Measurements from ENCODE around the gene COL27A1.
"Not testable (repeated sequence)": the region's sequence is repeated elsewhere in the genome, so short reads cannot be mapped to it uniquely, and the experiment has no call there.

Gene COL27A1

DNA sequence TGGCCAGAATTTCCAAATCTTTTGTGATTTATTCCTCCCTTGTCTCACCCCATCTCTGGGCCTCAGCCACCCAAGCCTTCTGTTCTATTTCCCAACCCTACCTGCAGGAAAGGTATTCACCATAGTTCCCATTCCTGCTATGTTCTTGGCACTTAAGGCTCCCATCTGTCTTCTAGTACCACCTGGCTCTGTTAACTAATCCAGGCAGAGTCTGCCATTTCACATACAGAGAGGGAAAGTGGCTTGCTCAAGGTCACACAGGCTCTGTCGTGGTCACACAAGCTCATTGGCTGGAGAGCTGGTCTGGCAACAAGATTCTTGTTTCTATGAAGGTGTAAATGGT is 35.2 kb downstream of the COL27A1 start:
- DNase-seq (ENCODE audit: extremely low read depth, low read depth) = no peak
- TF ChIP-seq, protein P1, sequence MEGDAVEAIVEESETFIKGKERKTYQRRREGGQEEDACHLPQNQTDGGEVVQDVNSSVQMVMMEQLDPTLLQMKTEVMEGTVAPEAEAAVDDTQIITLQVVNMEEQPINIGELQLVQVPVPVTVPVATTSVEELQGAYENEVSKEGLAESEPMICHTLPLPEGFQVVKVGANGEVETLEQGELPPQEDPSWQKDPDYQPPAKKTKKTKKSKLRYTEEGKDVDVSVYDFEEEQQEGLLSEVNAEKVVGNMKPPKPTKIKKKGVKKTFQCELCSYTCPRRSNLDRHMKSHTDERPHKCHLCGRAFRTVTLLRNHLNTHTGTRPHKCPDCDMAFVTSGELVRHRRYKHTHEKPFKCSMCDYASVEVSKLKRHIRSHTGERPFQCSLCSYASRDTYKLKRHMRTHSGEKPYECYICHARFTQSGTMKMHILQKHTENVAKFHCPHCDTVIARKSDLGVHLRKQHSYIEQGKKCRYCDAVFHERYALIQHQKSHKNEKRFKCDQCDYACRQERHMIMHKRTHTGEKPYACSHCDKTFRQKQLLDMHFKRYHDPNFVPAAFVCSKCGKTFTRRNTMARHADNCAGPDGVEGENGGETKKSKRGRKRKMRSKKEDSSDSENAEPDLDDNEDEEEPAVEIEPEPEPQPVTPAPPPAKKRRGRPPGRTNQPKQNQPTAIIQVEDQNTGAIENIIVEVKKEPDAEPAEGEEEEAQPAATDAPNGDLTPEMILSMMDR (IDR thresholded peaks at IDR 0.05; ENCODE audit: low read depth, low read length) = no peak

DNA sequence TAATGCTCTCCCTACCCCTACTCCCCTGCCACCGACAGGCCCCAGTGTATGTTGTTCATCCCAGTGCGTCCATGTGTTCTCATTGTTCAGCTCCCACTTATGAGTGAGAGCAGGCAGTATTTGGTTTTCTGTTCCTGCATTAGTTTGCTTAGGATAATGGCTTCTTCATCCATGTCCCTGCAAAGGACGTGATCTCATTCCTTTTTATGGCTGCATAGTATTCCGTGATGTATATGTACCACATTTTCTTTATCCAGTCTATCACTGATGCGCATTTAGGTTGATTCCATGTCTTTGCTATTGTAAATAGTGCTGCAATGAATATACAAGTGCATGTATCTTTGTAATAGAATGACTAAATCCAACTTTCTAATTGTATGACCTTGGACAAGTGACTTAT is 36.1 kb downstream of the COL27A1 start:
- not testable (repeated sequence) for DNase-seq (ENCODE audit: extremely low read depth, low read depth)

DNA sequence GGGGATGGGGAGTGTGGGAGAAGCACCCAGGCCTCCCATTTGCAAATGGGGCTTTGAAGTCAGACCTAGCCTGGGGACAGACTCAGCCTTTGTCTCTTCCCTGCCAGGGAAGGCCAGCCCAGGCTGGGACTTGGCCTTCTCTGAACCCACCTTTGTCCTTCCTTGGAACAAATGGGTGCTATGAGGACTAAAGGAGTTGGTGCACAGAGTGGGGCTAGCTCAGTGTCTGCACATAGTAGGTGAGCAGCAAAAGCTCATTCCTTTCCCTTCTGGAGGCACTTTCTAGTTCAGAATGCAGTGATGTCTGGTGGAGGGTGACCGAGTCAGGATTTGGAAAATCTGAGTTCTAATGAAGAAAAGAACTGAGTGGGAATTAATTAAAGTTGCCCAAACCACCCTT is 37.2 kb downstream of the COL27A1 start:
- TF ChIP-seq, protein P1 (IDR thresholded peaks at IDR 0.05; ENCODE audit: low read depth, low read length) = no peak
- DNase-seq (ENCODE audit: extremely low read depth, low read depth) = no peak

DNA sequence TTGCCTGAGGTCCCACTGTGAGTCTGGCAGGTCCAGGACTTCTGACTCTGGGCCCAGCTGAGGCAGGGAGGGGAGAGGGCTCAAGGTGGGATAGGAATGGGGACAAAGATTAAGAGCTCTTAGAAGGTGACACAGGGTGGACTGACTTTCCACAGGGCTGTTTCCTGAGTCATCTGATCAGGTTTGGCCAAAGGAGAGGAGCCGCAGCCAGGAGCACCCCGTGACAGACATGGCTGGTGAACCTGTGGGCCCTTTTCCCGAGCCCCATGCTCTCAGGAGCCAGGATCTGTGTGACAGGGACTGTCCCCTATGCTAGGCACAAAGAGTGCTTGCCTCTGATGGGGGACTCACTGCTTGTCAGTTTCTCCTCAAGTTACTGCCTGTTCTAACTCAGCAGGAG is 37.8 kb downstream of the COL27A1 start:
- no peak for DNase-seq (ENCODE audit: extremely low read depth, low read depth)
- TF ChIP-seq, protein P1 (IDR thresholded peaks at IDR 0.05; ENCODE audit: low read depth, low read length) = no peak

DNA sequence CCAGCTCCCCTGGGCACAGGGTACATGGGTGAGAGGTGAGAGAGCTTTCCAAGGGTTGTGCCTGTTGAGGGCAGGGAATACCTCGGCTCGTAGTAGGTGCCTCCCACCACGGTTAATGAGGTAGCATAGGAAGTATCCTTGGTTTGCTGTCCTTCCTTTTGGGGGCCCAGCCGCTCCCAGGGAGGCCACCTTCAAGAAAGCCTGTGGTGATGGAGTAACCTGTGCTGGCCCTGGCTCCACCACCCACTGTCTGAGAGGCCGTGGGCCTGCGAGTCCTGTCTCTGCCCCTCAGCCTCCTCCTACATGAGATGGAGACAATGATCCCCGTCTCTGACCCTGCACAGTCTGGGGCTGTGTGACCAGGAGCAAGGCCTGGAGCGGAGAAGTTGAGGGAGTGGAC is 40.8 kb downstream of the COL27A1 start:
- TF ChIP-seq, protein P1 (IDR thresholded peaks at IDR 0.05; ENCODE audit: low read depth, low read length) = no peak
- no peak for DNase-seq (ENCODE audit: extremely low read depth, low read depth)

DNA sequence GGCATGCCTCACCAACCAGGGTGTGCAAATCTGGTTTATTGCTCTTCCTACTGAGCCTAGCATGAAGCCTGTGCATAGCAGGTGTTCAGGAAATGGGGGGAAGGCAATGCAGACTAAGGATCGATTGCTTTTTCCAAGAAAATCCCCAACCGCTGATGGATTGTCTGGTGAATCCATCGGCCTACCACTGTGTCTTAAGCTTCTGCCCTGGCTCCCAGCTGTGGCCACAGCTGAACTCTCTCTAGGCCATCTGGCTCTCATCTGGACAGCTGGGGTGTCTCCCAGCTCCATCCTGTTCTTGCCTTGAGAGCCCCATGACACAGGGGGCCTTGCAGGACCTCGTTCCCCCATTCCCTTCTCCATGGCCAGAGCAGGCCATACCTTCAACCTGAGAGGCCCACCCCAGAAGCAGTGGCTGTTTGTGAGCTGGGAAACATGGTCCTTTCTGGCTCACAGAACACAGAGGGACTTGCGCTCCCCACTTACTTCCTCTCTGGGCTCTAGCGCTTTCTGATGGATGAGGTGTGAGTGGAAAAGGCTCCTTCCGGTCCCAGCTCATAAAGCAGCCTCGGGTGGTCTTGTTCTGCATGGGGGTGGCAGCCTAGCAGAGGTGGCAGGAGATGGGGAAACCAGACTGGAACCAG is 41.8 kb downstream of the COL27A1 start:
- TF ChIP-seq, protein P1 (IDR thresholded peaks at IDR 0.05; ENCODE audit: low read depth, low read length) = no peak
- no peak for DNase-seq (ENCODE audit: extremely low read depth, low read depth)

DNA sequence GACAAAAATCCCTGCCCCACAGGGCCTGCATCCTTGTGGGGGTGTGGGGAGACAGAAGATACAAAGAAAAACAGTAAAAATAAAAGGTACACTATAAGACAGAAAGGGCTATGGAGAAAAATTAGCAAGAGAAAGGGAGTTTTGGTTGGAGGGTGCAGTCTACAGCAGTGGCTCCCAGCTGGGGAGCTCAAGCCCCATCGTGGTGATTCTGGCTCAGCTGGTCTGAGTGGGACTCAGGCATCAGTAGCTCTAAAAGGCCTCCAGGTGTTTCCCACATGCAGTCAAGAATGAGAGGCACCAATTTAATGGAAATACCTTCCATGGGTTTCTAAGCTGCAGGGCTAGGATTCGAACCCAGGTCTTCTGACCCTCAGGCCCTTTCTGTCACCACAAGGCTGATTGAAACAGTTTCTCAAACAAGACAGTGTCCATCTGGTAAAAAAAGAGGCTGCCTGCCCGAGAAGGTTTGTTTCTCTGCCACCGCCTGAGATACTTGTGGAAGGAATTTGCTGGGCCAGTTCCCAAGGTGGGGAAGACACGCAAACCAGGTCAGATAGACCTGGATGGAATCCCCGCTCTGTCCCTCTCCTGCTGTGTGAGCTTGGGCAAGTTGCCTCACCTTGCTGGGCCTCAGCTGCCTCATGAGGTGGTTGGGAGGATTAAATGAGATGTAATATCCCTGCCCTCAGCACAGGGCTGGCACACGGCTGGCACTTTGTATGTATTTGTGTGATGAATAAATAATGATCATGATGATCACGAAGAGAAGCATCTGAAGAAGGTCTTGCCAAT is 43.1 kb downstream of the COL27A1 start:
- TF ChIP-seq, protein P1 (IDR thresholded peaks at IDR 0.05; ENCODE audit: low read depth, low read length) = no peak
- no peak for DNase-seq (ENCODE audit: extremely low read depth, low read depth)

Measured in AG09319 (cell line).